GM12878 (cell line): ENCODE measurements around the gene DOCK9. TPM values are rescaled to one million over a fixed set of nuclear protein-coding genes. Genes with fewer than 3 reads are reported as not detected.

Source experiments
- ATAC-seq: fragments of 200-7000 bp; cut with Tn5 transposase; 3 replicates; pipeline ENCODE4 v1.9.1; 2020; ENCODE audit warnings: mild to moderate bottlenecking, moderate library complexity
- BruUV-seq: library from RNA; stranded (reverse); fragments of 400-500 nt; replicated peaks from 2 replicates; lab custom pipeline; 2021; lab: Mats Ljungman, UMichigan
- CTCF ChIA-PET: fragments of 300-600 bp; sonication (Branson Sonifier 250); formaldehyde crosslinking; extraction: SDS; loops from one replicate; lab custom pipeline; 2021; ENCODE audit warnings: inconsistent platforms; lab: Yijun Ruan, JAX
- POLR2A ChIA-PET: fragments of 350-600 bp; formaldehyde crosslinking; extraction: SDS; loops from one replicate; lab custom pipeline; 2021; ENCODE audit warnings: inconsistent platforms; lab: Charles Lee
- RAD21 ChIA-PET: fragments of 300-600 bp; sonication (Branson Sonifier 250); formaldehyde crosslinking; loops from one replicate; lab custom pipeline; 2023; ENCODE audit warnings: antibody characterized with exemption; ENCODE audit not compliant: unreplicated experiment; lab: Charles Lee
- SMC1A ChIA-PET: fragments of 300-600 bp; sonication (Branson Sonifier 250); formaldehyde crosslinking; loops from one replicate; lab custom pipeline; 2023; ENCODE audit not compliant: unreplicated experiment, uncharacterized antibody; lab: Charles Lee
- DNase-seq: peaks from one replicate; pipeline ENCODE4 v3.0.0-alpha.2; 2011; ENCODE audit warnings: low read depth, low spot score
- FAIRE-seq: peaks from 3 replicates; lab custom pipeline; 2011; peaks lifted over from hg19 to GRCh38; lab: Jason Lieb, UNC
- H2AFZ ChIP-seq: 2 replicates; pipeline ENCODE4 v1.6.0; 2011; ENCODE audit warnings: low read depth, low read length, control low read depth; ENCODE audit not compliant: control insufficient read depth
- H3K27ac ChIP-seq: 2 replicates; pipeline ENCODE4 v1.5.1; 2011; ENCODE audit warnings: control low read depth; ENCODE audit not compliant: control insufficient read depth, insufficient read depth
- H3K27me3 ChIP-seq, 2 experiments: replicated peaks in 1 of 2; 2 replicates each; pipeline versions ENCODE4 v1.6.0 to v1.6.1; 2011; ENCODE audit warnings: low read length in 1 of 2; ENCODE audit not compliant: control insufficient read depth in 2 of 2, insufficient read depth in 2 of 2
- H3K36me3 ChIP-seq, 2 experiments: 2 replicates each; pipeline ENCODE4 v1.5.1; 2011; ENCODE audit warnings: low read length in 1 of 2; ENCODE audit not compliant: control insufficient read depth in 2 of 2, insufficient read depth in 2 of 2
- H3K4me1 ChIP-seq: 2 replicates; pipeline ENCODE4 v1.6.1; 2011; ENCODE audit warnings: mild to moderate bottlenecking, low read length, moderate library complexity, mixed read lengths; ENCODE audit not compliant: control insufficient read depth, insufficient read depth
- H3K4me2 ChIP-seq: 2 replicates; pipeline ENCODE4 v1.6.0; 2011; ENCODE audit warnings: control low read depth; ENCODE audit not compliant: control insufficient read depth, insufficient read depth
- H3K4me3 ChIP-seq: fragments of 200-600 bp; sonication (generic); 2 replicates; pipeline ENCODE4 v1.5.1; 2016
- H3K79me2 ChIP-seq: 2 replicates; pipeline ENCODE4 v1.6.0; 2011; ENCODE audit warnings: low read length; ENCODE audit not compliant: control insufficient read depth, insufficient read depth
- H3K9ac ChIP-seq: 2 replicates; pipeline ENCODE4 v1.8.0; 2011; ENCODE audit warnings: low read length, control low read depth, mixed read lengths; ENCODE audit not compliant: control insufficient read depth, insufficient read depth
- H3K9me3 ChIP-seq: replicated peaks from 3 replicates; pipeline ENCODE4 v1.5.1; 2011; ENCODE audit warnings: mild to moderate bottlenecking, low read length; ENCODE audit not compliant: control insufficient read depth, insufficient read depth
- H4K20me1 ChIP-seq: 2 replicates; pipeline ENCODE4 v1.6.0; 2011; ENCODE audit not compliant: control insufficient read depth, insufficient read depth
- BRCA1 ChIP-seq: IDR thresholded peaks from 2 replicates; pipeline ENCODE4 v1.6.1; 2011; ENCODE audit warnings: low read depth, low read length, improper control_type of control experiment
- CBX3 ChIP-seq: fragments of 200-600 bp; sonication (generic); IDR thresholded peaks from 2 replicates; pipeline ENCODE4 v1.6.1; 2016; ENCODE audit warnings: low read depth, borderline replicate concordance
- CHD2 ChIP-seq: IDR thresholded peaks from 2 replicates; pipeline ENCODE4 v1.6.1; 2011; ENCODE audit warnings: low read depth, low read length, improper control_type of control experiment, borderline replicate concordance
- MLLT1 ChIP-seq: fragments of 450-650 bp; IDR thresholded peaks from 2 replicates; pipeline ENCODE4 v1.6.1; 2016; ENCODE audit warnings: mild to moderate bottlenecking
- NFXL1 ChIP-seq: fragments of 450-650 bp; IDR thresholded peaks from 2 replicates; pipeline ENCODE4 v1.6.1; 2017; ENCODE audit warnings: antibody characterized with exemption, mild to moderate bottlenecking, borderline replicate concordance
- NR2C1 ChIP-seq: fragments of 450-650 bp; IDR thresholded peaks from 2 replicates; pipeline ENCODE4 v1.6.1; 2017; ENCODE audit warnings: antibody characterized with exemption, mild to moderate bottlenecking, moderate library complexity
- NRF1 ChIP-seq: conservative IDR thresholded peaks from 2 replicates; pipeline ENCODE4 v1.6.1; 2011; ENCODE audit warnings: mild to moderate bottlenecking, low read depth, low read length, improper control_type of control experiment
- PAX8 ChIP-seq: fragments of 450-650 bp; IDR thresholded peaks from 2 replicates; pipeline ENCODE4 v1.6.1; 2017; ENCODE audit warnings: mild to moderate bottlenecking, moderate library complexity
- REST ChIP-seq: IDR thresholded peaks from 2 replicates; pipeline ENCODE4 v1.6.1; 2012; ENCODE audit warnings: mild to moderate bottlenecking, low read depth, low read length
- RFX5 ChIP-seq: IDR thresholded peaks from 2 replicates; pipeline ENCODE4 v1.6.1; 2011; ENCODE audit warnings: low read depth, low read length, improper control_type of control experiment
- ZNF24 ChIP-seq: fragments of 450-650 bp; IDR thresholded peaks from 2 replicates; pipeline ENCODE4 v1.6.1; 2017; ENCODE audit warnings: antibody characterized with exemption, mild to moderate bottlenecking
- ZSCAN29 ChIP-seq: fragments of 450-650 bp; IDR thresholded peaks from 2 replicates; pipeline ENCODE4 v1.6.1; 2017; ENCODE audit warnings: mild to moderate bottlenecking, moderate library complexity
- WGBS: methylation state at CpG from one replicate; pipeline ENCODE4 v1.1.6; 2016; ENCODE audit warnings: low lambda C conversion rate; ENCODE audit not compliant: insufficient replicate concordance, insufficient coverage; ENCODE audit errors: missing lambda C conversion rate; 5-methylcytosine and 5-hydroxymethylcytosine counted together
- in situ Hi-C: fragments of 300-500 bp; cut with MboI; formaldehyde crosslinking; loops from 9 replicates; pipeline ENCODE4 v1.14.3; 2018; ENCODE audit warnings: mixed read lengths
- intact Hi-C: fragments of 100-400 bp; cut with micrococcal nuclease; formaldehyde crosslinking; loops from one replicate; pipeline ENCODE4 v1.14.2; 2022; ENCODE audit not compliant: unreplicated experiment
- polyA plus RNA-seq, 11 experiments: library from polyadenylated mRNA; depleted of rRNA in 4 of 11; unstranded in 6 of 11; stranded (reverse) in 5 of 11; fragments of >200 nt; fragmentation: Nextera tagmentation in 4 of 11; fragmentation: Illumina TruSeq in 1 of 11; extraction: Ambion mirVana in 4 of 11; extraction: Trizol in 1 of 11; gene quantifications; 1 replicate in 1 of 11; 2 replicates in 10 of 11; pipeline versions ENCODE4 v1.2.1 to v1.2.3, GENCODE V29; 2011 to 2016; ENCODE audit warnings: inconsistent platforms in 2 of 11, missing spikeins in 2 of 11, low read depth in 1 of 11
- total RNA-seq, 4 experiments: library from RNA; depleted of rRNA in 3 of 4; stranded (reverse); fragments of >200 nt in 3 of 4; fragmentation: Illumina TruSeq in 1 of 4; extraction: Trizol in 1 of 4; gene quantifications; 2 replicates each; pipeline versions ENCODE4 v1.2.1 to v1.2.3, GENCODE V29; 2013 to 2021
- TF ChIP-seq, protein P1 (sequence below): fragments of 450-650 bp; IDR thresholded peaks from 2 replicates; pipeline ENCODE4 v1.6.1; 2017; ENCODE audit warnings: mild to moderate bottlenecking, low read depth, inconsistent platforms; ENCODE audit not compliant: poor library complexity, severe bottlenecking

Gene DOCK9
- total and polyA plus RNA-seq, 10 of the 15 experiments (the other 5 are each of a cell fraction or from before 2014, with no cell fraction given) = 0.09 to 2.9 (median 0.74) TPM

GRCh38 chr13:98888222-98888889 lies 89.5 kb downstream of the DOCK9 start (continued):
- TF ChIP-seq MLLT1 (no peak), NR2C1 (no peak), ZSCAN29 (no peak), RFX5 (no peak), NFXL1 (no peak), BRCA1 (no peak)
- TF ChIP-seq, protein P1, sequence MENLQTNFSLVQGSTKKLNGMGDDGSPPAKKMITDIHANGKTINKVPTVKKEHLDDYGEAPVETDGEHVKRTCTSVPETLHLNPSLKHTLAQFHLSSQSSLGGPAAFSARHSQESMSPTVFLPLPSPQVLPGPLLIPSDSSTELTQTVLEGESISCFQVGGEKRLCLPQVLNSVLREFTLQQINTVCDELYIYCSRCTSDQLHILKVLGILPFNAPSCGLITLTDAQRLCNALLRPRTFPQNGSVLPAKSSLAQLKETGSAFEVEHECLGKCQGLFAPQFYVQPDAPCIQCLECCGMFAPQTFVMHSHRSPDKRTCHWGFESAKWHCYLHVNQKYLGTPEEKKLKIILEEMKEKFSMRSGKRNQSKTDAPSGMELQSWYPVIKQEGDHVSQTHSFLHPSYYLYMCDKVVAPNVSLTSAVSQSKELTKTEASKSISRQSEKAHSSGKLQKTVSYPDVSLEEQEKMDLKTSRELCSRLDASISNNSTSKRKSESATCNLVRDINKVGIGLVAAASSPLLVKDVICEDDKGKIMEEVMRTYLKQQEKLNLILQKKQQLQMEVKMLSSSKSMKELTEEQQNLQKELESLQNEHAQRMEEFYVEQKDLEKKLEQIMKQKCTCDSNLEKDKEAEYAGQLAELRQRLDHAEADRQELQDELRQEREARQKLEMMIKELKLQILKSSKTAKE = no peak

DNA sequence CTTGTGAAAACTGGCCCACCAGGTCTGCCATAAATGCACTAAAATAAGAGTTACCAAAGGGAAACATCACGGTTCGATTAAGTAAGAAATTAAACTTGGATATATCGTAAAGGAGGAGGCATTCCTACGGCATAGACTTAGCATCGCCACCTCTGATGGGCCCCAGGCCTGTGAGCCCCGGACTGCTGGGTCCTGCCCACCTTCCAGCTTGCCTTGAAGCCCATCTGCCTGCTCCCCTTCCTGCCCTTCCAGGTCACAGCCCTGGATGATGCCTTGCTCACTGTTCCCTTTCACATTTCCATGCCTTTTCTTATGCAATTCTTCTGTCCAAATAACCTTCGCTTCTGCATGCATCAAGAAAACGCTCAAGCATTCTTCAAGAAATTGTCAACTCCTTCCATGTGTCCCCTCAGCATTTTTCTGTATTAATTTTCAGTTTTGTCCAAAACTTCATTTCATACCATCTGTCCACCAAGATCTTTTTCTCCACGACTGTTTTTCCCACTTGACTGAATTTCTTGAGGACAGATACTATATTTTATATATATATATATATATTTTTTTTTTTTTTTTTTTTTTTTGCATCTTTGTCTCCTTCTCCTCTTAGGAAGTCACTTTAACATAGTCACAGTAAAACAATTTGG lies 91.2 kb downstream of the DOCK9 start:
- Histone ChIP-seq H3K4me2 (no peak overlapping the region), H3K27me3 (no peaks in the 10 kb centered on the region), H3K27ac (no peak overlapping the region), H3K79me2 (no peaks in the 10 kb centered on the region), H4K20me1 (no peaks in the 10 kb centered on the region), H3K9me3 (no peaks in the 10 kb centered on the region), H3K4me1 (no peaks in the 10 kb centered on the region), H2AFZ (no peak overlapping the region), H3K4me3 (no peak overlapping the region), H3K9ac (no peak overlapping the region), H3K36me3 (no peaks in the 10 kb centered on the region)
- DNase-seq = no peak
- no TSS peak for BruUV-seq
- SMC1A ChIA-PET = no interaction called here
- no peak for ATAC-seq
- in situ Hi-C loops = no loop called here
- CTCF ChIA-PET = interaction anchor here (2.3 kb wide), 1 partner anchor 13 kb away, joined by 9 read pairs; no protein-coding TSS in a partner anchor
- WGBS = 50% methylated on average over 9 of the region's 9 CpGs
- FAIRE-seq = no peak
- RAD21 ChIA-PET = no interaction called here
- intact Hi-C loops = no loop called here
- POLR2A ChIA-PET = no interaction called here
- TF ChIP-seq ZNF24 (no peak), NRF1 (no peak), CBX3 (no peak), PAX8 (no peak), REST (no peak), CHD2 (no peak)
